Stomach (tissue), 4 donors: ENCODE measurements around the gene ECI1.
"Not testable (repeated sequence)": the region's sequence is repeated elsewhere in the genome, so short reads cannot be mapped to it uniquely, and the experiment has no call there.

Source experiments
- CTCF ChIP-seq, 7 experiments: fragments of 450-650 bp in 4 of 7; fragments of 200-600 bp in 3 of 7; sonication (generic) in 3 of 7; IDR thresholded peaks; one replicate each; pipeline ENCODE4 v1.5.1; 2016 to 2019; ENCODE audit warnings: antibody characterized with exemption in 7 of 7, control low read depth in 2 of 7, mild to moderate bottlenecking in 1 of 7
- EP300 ChIP-seq: sonication (generic); formaldehyde crosslinking; IDR thresholded peaks from one replicate; pipeline ENCODE4 v1.6.1; 2017; ENCODE audit warnings: antibody characterized with exemption
- POLR2A ChIP-seq, 4 donors: fragments of 450-650 bp; IDR thresholded peaks; one replicate each; pipeline ENCODE4 v1.6.1; 2016; ENCODE audit warnings: antibody characterized with exemption in 4 of 4, control low read depth in 2 of 4, mild to moderate bottlenecking in 1 of 4, moderate library complexity in 1 of 4
- POLR2AphosphoS5 ChIP-seq, 3 donors: sonication (generic); formaldehyde crosslinking; IDR thresholded peaks; one replicate each; pipeline ENCODE4 v1.6.1; 2016; ENCODE audit warnings: antibody characterized with exemption in 3 of 3

- not testable (repeated sequence) for TF ChIP-seq POLR2AphosphoS5 (IDR thresholded peaks at IDR 0.05); CTCF (IDR thresholded peaks at IDR 0.05); POLR2A (IDR thresholded peaks at IDR 0.05); EP300
These were observed 11.1 kb downstream of the ECI1 start for GRCh38 chr16:2240331-2240730.
